Calu3 (cell line): ENCODE results near the gene RAPGEF5. TPM values are rescaled to one million over a fixed set of nuclear protein-coding genes. Genes with fewer than 3 reads are reported as not detected.

ENCODE experiments used
- BruUV-seq: library from RNA; stranded (reverse); fragments of 400-500 nt; replicated peaks from 2 replicates; lab custom pipeline; 2021; lab: Mats Ljungman, UMichigan
- CTCF ChIA-PET: fragments of 300-600 bp; sonication (Branson Sonifier 250); formaldehyde crosslinking; loops from one replicate; lab custom pipeline; 2022; ENCODE audit warnings: antibody characterized with exemption; lab: Charles Lee
- DNase-seq: peaks from one replicate; pipeline ENCODE4 v3.0.0; 2022
- H3K27ac Mint-ChIP-seq: one replicate; pipeline ENCODE4 v1.8.0; 2022; ENCODE audit warnings: mixed read lengths; ENCODE audit not compliant: unreplicated experiment
- H3K27me3 Mint-ChIP-seq: one replicate; pipeline ENCODE4 v1.8.0; 2022; ENCODE audit warnings: mixed read lengths; ENCODE audit not compliant: unreplicated experiment
- H3K36me3 Mint-ChIP-seq: one replicate; pipeline ENCODE4 v1.8.0; 2022; ENCODE audit warnings: mild to moderate bottlenecking, moderate library complexity, mixed read lengths; ENCODE audit not compliant: insufficient read depth, unreplicated experiment
- H3K4me1 Mint-ChIP-seq: one replicate; pipeline ENCODE4 v1.8.0; 2022; ENCODE audit warnings: mild to moderate bottlenecking, low read depth, mixed read lengths; ENCODE audit not compliant: unreplicated experiment
- H3K4me3 Mint-ChIP-seq: one replicate; pipeline ENCODE4 v1.8.0; 2022; ENCODE audit warnings: mild to moderate bottlenecking, low read depth, moderate library complexity, mixed read lengths; ENCODE audit not compliant: unreplicated experiment
- H3K9me3 Mint-ChIP-seq: one replicate; pipeline ENCODE4 v1.8.0; 2022; ENCODE audit warnings: low read depth, mixed read lengths; ENCODE audit not compliant: unreplicated experiment
- CTCF ChIP-seq: fragments of 200-600 bp; IDR thresholded peaks from one replicate; pipeline ENCODE4 v1.8.0; 2022; ENCODE audit warnings: antibody characterized with exemption; ENCODE audit not compliant: unreplicated experiment
- intact Hi-C: fragments of 100-400 bp; cut with micrococcal nuclease; formaldehyde crosslinking; loops from one replicate; pipeline ENCODE4 v1.10.0; 2022; ENCODE audit not compliant: unreplicated experiment
- total RNA-seq: library from RNA; stranded (reverse); gene quantifications from 2 replicates; pipeline ENCODE4 v1.2.3, GENCODE V29; 2022

RAPGEF5 gene
- total RNA-seq, 1 experiment from 2014 or later: 108 TPM

GRCh38 chr7:22352887-22353286, 4.1 kb downstream of the RAPGEF5 start:
- peaks cover 47% of the 10 kb centered on the region for H3K36me3 Mint-ChIP-seq
- H3K9me3 Mint-ChIP-seq: peaks cover 2% of the 10 kb centered on the region
- TF ChIP-seq CTCF: no peak
- peak overlapping the region; percentile 84 for H3K27ac Mint-ChIP-seq
- no peak overlapping the region for H3K4me3 Mint-ChIP-seq
- H3K27me3 Mint-ChIP-seq: no peaks in the 10 kb centered on the region
- H3K4me1 Mint-ChIP-seq: peaks cover 70% of the 10 kb centered on the region
- CTCF ChIA-PET: no interaction called here
- no peak for DNase-seq
- BruUV-seq: no TSS peak
- intact Hi-C loops: no loop called here

- TF ChIP-seq CTCF: no peak
- CTCF ChIA-PET: interaction anchor here (0.7 to 4.2 kb wide), 5 partner anchors 10 to 93 kb away, joined by 3 to 24 read pairs (median 3); no protein-coding TSS in a partner anchor
- BruUV-seq: no TSS peak
- no peaks in the 10 kb centered on the region for H3K27me3 Mint-ChIP-seq
- peaks cover 65% of the 10 kb centered on the region for H3K4me1 Mint-ChIP-seq
- DNase-seq: no peak
- H3K4me3 Mint-ChIP-seq: peak overlapping the region; percentile 64
- H3K27ac Mint-ChIP-seq: peak overlapping the region; percentile 84
- H3K36me3 Mint-ChIP-seq: peaks cover 39% of the 10 kb centered on the region
- intact Hi-C loops: loop anchor here (1.0 to 2.0 kb wide), 2 partner anchors 93 to 137 kb away; no protein-coding TSS in a partner anchor
- H3K9me3 Mint-ChIP-seq: peaks cover 2% of the 10 kb centered on the region
Observed at GRCh38 chr7:22351878-22352277, 5.1 kb downstream of the RAPGEF5 start.

GRCh38 chr7:22351329-22351692, 5.6 kb downstream of the RAPGEF5 start:
- no peaks in the 10 kb centered on the region for H3K27me3 Mint-ChIP-seq
- H3K27ac Mint-ChIP-seq: peak overlapping the region; percentile 84
- no peak for DNase-seq
- no peak for TF ChIP-seq CTCF
- BruUV-seq: no TSS peak
- H3K4me3 Mint-ChIP-seq: peak overlapping the region; percentile 64
- CTCF ChIA-PET: interaction anchor here (0.6 to 4.2 kb wide), 10 partner anchors 11 to 1055 kb away, joined by 3 to 24 read pairs (median 3); no protein-coding TSS in a partner anchor
- H3K4me1 Mint-ChIP-seq: peaks cover 70% of the 10 kb centered on the region
- H3K9me3 Mint-ChIP-seq: peaks cover 2% of the 10 kb centered on the region
- intact Hi-C loops: loop anchor here (1.0 to 2.0 kb wide), 2 partner anchors 94 to 137 kb away; no protein-coding TSS in a partner anchor
- peaks cover 41% of the 10 kb centered on the region for H3K36me3 Mint-ChIP-seq

- Mint-ChIP-seq H3K9me3 (peaks cover 2% of the 10 kb centered on the region), H3K4me3 (peak overlapping the region; percentile 64), H3K27ac (peak overlapping the region; percentile 84), H3K36me3 (peaks cover 37% of the 10 kb centered on the region), H3K27me3 (no peaks in the 10 kb centered on the region), H3K4me1 (peaks cover 75% of the 10 kb centered on the region)
- intact Hi-C loops: loop anchor here (1.0 to 2.0 kb wide), 2 partner anchors 95 to 138 kb away; no protein-coding TSS in a partner anchor
- BruUV-seq: no TSS peak
- no peak for DNase-seq
- CTCF ChIA-PET: interaction anchor here (0.6 to 4.2 kb wide), 9 partner anchors 11 to 1056 kb away, joined by 3 to 24 read pairs (median 3); no protein-coding TSS in a partner anchor
- TF ChIP-seq CTCF: no peak
Observed at GRCh38 chr7:22350466-22351328, 6.3 kb downstream of the RAPGEF5 start.
